ENCODE data around the gene TUT4.

The TUT4 gene

DNA sequence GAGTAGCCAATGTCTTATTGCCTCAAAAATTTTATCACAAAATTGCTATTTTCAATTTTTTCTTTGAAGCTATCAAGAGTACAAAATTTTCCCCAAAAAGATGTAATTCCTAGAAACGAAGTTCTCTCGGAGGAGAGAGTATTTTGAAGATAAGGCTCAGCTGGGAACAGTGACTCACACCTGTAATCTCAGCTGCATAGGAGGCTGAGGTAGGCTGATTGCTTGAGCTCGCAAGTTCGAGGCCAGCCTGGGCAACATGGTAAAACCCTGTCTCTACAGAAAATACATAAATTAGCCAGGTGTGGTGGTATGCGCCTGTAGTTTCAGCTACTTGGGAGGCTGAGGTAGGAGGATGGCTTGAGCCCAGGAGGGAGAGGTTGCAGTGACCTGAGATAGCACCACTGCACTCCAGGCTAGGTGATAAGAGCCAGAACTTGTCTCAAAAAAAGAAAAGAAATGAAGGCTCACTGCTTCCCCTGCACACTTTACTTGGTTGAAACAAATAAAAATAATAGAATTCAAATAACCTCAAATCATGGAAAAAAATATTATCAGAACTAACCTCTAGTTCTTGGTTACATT, 22.2 kb downstream of the TUT4 start:
- peak; percentile 5 for FAIRE-seq
- DNase-seq (ENCODE audit: insufficient read length) = no peak
- no peak for TF ChIP-seq POLR2AphosphoS5 (IDR thresholded peaks at IDR 0.05; ENCODE audit: low read depth, low read length)
- TF ChIP-seq TAF1 (IDR thresholded peaks at IDR 0.05; ENCODE audit: borderline replicate concordance, low read depth, low read length) = no peak
- TF ChIP-seq POLR2A (IDR thresholded peaks at IDR 0.05; ENCODE audit: low read depth, low read length) = no peak

DNA sequence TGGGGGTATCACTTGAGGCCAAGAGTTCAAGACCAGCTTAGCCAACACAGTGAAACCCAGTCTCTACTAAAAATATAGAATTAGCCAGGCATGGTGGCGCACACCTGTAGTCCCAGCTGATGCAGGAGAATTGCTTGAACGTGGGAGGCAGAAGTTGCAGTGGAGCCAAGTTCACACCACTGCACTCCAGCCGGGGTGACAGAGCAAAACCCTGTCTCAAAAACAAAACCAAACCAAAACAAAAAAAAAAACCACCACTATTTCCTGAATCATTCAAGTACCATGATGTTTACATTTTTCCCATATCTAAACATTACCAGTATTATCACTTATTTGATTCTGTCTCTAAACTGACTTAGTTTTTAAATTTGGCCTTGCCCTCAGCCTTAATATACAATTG, 29.5 kb downstream of the TUT4 start:
- TF ChIP-seq TAF1 (IDR thresholded peaks at IDR 0.05; ENCODE audit: borderline replicate concordance, low read depth, low read length) (no peak), POLR2A (IDR thresholded peaks at IDR 0.05; ENCODE audit: low read depth, low read length) (no peak), POLR2AphosphoS5 (IDR thresholded peaks at IDR 0.05; ENCODE audit: low read depth, low read length) (no peak)
- DNase-seq (ENCODE audit: insufficient read length) = no peak
- no peak for FAIRE-seq

DNA sequence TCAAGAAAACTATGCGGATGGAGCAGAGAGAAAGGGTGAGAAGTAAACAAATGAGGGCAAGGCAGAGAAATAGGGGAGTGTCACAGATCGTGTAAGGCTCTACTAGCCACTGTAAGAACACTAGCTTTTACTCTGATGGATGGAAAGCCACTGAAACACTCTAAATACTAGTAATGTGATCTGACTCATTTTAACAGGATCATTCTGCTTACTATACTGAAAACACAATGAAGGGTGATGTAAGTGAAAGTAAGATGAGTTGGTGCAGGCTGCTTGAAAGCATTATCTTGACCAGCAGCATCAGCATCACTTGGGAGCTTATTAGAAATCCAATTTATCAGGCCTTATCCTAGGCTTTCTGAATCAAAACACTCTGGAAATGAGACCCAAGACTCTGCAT, 32.7 kb downstream of the TUT4 start:
- TF ChIP-seq POLR2AphosphoS5 (IDR thresholded peaks at IDR 0.05; ENCODE audit: low read depth, low read length) = no peak
- no peak for TF ChIP-seq TAF1 (IDR thresholded peaks at IDR 0.05; ENCODE audit: borderline replicate concordance, low read depth, low read length)
- no peak for TF ChIP-seq POLR2A (IDR thresholded peaks at IDR 0.05; ENCODE audit: low read depth, low read length)
- DNase-seq (ENCODE audit: insufficient read length) (no peak), FAIRE-seq (peak; percentile 14)

DNA sequence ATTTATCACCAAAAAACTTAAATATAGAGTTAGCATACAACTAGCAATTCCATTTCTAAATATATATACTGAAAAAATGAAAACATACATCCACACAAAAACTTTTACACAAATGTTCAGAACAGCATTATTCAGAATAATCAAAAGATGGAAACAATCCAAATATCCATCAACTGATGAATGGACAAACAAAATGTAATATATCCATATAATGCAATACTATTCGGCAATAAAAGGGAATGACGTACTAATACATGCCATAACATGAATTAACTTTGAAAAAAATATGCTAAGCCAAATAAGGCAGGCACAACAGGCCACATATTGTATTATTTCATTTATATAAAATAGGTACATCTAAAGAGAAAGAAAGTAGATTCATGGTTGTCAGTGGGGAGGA, 33.9 kb downstream of the TUT4 start:
- no peak for TF ChIP-seq POLR2A (IDR thresholded peaks at IDR 0.05; ENCODE audit: low read depth, low read length)
- TF ChIP-seq POLR2AphosphoS5 (IDR thresholded peaks at IDR 0.05; ENCODE audit: low read depth, low read length) = no peak
- no peak for TF ChIP-seq TAF1 (IDR thresholded peaks at IDR 0.05; ENCODE audit: borderline replicate concordance, low read depth, low read length)
- DNase-seq (ENCODE audit: insufficient read length) = no peak
- FAIRE-seq = no peak

DNA sequence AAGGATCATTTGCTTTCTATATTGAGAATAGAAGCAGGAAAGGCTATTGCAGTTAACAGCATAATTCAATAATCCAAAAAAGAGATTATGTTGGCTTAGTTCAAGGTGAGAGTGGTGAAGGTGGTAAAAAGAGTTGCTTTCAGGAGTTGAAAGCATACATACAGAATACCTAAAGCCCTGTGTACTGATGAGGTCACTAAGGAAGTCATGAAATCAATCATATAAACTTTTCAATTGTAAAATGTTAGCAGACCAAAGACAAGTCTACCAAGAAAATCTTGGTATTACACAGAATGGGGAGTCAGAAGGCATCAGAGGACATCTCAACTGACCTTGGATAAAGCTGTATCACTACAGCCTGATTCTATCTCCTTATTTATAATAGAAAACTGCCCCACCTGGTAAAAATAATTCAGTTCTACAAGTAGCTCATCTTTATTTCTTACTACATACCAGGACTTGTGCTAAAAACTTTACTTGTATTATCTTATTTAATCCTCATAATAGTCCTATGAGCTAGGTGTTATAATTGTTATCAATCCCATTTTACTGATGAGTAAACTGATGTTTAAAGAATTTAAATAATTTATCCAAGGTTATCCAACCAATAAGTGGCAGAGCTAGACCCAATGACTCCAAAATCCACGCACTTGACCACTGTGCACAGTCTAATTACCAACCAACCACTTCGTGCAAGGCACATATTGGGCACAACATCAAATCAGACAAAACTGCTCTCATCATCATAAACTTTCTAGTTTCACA, 40.9 kb downstream of the TUT4 start:
- no peak for FAIRE-seq
- TF ChIP-seq POLR2AphosphoS5 (IDR thresholded peaks at IDR 0.05; ENCODE audit: low read depth, low read length) (no peak), POLR2A (IDR thresholded peaks at IDR 0.05; ENCODE audit: low read depth, low read length) (no peak), TAF1 (IDR thresholded peaks at IDR 0.05; ENCODE audit: borderline replicate concordance, low read depth, low read length) (no peak)
- no peak for DNase-seq (ENCODE audit: insufficient read length)

DNA sequence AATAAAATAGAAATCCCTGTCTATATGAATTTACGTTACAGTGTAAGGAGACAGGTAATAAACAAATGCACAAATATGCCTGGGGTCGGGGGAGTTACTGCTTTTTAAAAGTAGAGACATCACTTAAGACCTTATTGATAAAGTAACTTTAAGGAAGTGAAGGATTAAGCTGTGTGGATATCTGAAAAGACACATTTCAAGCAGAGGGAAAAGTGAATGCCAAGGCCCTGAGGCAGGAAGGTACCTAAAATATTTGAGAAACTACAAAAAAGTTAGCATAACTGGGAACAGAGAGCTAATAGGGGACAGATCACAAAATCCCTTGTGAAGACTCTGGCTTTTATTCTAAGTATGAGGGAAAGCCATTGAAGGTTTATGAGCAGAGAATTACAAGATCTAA, 41.5 kb downstream of the TUT4 start:
- TF ChIP-seq TAF1 (IDR thresholded peaks at IDR 0.05; ENCODE audit: borderline replicate concordance, low read depth, low read length) = no peak
- FAIRE-seq (no peak), DNase-seq (ENCODE audit: insufficient read length) (no peak)

DNA sequence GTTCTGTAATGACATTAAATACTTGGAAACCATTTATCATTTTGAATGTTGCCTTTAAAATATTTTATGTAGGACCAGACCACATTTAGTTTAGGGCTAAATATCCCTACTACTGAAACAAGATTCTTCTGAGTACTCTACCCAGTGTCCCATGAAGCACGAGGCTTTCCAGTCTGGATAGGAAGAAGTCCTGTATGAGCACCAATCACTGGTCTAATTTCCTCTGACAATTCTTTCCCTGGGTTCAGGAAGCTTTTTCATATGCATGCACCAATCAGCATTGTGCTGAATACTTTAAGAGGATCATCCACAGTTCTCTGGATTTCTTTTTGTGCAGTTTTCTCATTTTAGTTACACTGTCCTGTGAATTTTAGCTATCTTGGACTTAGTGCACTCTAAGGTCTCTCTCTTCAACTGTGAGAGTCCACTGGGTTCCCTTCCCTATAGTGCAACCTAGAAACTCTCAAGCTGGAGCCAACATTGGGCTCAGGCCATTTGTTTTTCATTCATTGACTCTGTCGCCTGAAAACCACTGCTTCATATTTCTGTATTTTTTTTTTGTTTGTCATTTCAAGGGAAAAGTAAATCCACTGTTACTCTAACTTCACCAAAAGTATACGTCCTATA, 45.9 kb downstream of the TUT4 start:
- no peak for DNase-seq (ENCODE audit: insufficient read length)
- TF ChIP-seq POLR2AphosphoS5 (IDR thresholded peaks at IDR 0.05; ENCODE audit: low read depth, low read length) (no peak), POLR2A (IDR thresholded peaks at IDR 0.05; ENCODE audit: low read depth, low read length) (no peak), TAF1 (IDR thresholded peaks at IDR 0.05; ENCODE audit: borderline replicate concordance, low read depth, low read length) (no peak)
- FAIRE-seq = no peak

DNA sequence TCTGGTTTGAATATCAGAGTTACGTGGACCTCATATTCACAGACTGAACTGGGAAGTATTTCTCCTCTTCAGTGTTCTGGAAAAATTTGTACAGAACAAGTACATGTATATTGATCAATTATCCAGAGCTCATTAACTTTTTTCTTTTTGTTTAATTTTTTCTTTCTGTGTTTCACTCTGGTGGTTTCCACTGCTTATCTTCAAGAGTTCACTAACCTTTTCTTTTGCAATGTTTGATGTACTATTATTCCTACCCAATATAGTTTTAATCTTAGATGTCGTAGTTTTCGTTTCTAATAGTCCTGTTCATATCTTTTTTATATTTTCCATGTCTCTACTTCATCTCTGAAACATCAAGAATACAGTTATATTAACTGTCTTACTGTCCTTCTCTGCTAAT, 46.5 kb downstream of the TUT4 start:
- DNase-seq (ENCODE audit: insufficient read length) (no peak), FAIRE-seq (no peak)
- TF ChIP-seq TAF1 (IDR thresholded peaks at IDR 0.05; ENCODE audit: borderline replicate concordance, low read depth, low read length) (no peak), POLR2AphosphoS5 (IDR thresholded peaks at IDR 0.05; ENCODE audit: low read depth, low read length) (no peak), POLR2A (IDR thresholded peaks at IDR 0.05; ENCODE audit: low read depth, low read length) (no peak)

DNA sequence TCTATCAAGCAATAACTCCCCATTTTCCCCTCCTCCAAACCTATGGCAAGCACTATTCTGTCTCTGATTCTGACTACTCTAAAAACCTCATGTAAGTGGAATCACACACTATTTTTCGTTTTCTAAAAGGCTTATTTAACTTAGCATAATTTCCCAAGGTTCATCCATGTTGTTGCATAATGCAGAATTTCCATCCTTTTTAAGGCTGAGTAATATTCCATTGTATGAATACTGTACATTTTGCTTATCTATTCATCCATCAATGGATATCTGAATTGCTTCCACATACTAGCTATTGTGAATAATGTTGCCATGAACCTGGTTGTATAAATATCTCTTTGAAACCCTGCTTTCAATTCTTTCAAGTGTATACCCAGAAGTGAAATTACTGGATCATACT, 48.2 kb downstream of the TUT4 start:
- DNase-seq (ENCODE audit: insufficient read length) = no peak
- TF ChIP-seq POLR2A (IDR thresholded peaks at IDR 0.05; ENCODE audit: low read depth, low read length) (no peak), TAF1 (IDR thresholded peaks at IDR 0.05; ENCODE audit: borderline replicate concordance, low read depth, low read length) (no peak), POLR2AphosphoS5 (IDR thresholded peaks at IDR 0.05; ENCODE audit: low read depth, low read length) (no peak)

DNA sequence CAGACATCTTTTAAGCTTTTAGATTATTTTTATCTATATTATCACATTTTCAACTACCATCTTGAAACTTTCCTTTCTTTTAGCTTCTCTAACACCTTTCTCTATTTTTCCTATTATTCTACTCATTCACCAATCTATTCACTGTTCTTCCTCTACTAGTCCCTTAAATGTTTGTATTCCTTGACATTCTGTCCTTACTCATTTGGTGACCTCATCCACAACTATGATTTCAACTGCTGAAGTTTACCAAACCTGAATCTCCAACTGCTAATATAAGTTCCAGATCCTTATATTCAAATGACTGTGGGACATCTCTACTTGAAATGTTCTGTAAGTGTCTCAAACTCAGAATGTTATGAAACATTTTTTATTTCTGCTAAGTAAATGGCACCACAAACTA, 49.2 kb downstream of the TUT4 start:
- FAIRE-seq (peak; percentile 48), DNase-seq (ENCODE audit: insufficient read length) (no peak)
- no peak for TF ChIP-seq POLR2A (IDR thresholded peaks at IDR 0.05; ENCODE audit: low read depth, low read length)
- no peak for TF ChIP-seq POLR2AphosphoS5 (IDR thresholded peaks at IDR 0.05; ENCODE audit: low read depth, low read length)
- no peak for TF ChIP-seq TAF1 (IDR thresholded peaks at IDR 0.05; ENCODE audit: borderline replicate concordance, low read depth, low read length)

More for the DNA sequence above, 48.2 kb downstream of the TUT4 start:
- FAIRE-seq = no peak

DNA sequence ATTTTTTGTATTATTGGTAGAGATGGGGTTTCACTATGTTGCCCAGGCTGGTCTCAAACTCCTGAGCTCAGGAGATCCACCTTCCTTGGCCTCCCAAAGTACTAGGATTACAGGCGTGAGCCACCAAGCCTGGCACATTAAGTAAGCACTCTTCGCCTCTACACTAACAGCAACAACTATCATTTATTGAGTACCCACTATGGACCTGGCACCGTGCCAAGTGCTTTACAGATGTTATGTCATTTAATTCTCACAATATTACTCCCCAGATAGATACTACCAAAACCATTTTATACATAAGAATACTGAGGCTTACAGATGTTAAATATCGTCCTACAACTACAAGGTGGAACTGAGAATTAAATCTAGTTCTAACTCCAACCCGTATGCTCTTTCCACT, 50.1 kb downstream of the TUT4 start:
- DNase-seq (ENCODE audit: insufficient read length) (no peak), FAIRE-seq (no peak)
- no peak for TF ChIP-seq POLR2AphosphoS5 (IDR thresholded peaks at IDR 0.05; ENCODE audit: low read depth, low read length)
- TF ChIP-seq POLR2A (IDR thresholded peaks at IDR 0.05; ENCODE audit: low read depth, low read length) = no peak
- no peak for TF ChIP-seq TAF1 (IDR thresholded peaks at IDR 0.05; ENCODE audit: borderline replicate concordance, low read depth, low read length)

DNA sequence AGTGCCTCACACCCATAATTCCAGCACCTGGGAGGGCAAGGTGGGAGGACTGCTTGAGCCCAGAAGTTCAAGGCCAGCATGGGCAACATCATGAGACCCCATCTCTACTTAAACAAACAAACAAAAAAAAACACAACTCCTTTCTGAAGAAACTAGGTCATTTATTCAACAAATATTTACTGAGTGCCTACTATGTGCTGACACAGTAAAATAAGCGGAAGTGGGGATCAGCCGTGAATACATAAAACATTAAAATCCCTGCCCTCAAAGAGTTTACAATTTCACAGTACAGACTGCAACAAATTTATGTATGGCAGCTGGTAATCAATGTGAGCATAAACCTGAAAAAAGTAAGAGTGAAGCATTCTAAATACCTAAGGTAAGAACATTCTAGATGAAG, 65.3 kb downstream of the TUT4 start:
- no peak for DNase-seq (ENCODE audit: insufficient read length)
- FAIRE-seq = no peak
- TF ChIP-seq POLR2A (IDR thresholded peaks at IDR 0.05; ENCODE audit: low read depth, low read length) (no peak), TAF1 (IDR thresholded peaks at IDR 0.05; ENCODE audit: borderline replicate concordance, low read depth, low read length) (no peak), POLR2AphosphoS5 (IDR thresholded peaks at IDR 0.05; ENCODE audit: low read depth, low read length) (no peak)

All from GM12892 (cell line).